HG03432 (cell line): ENCODE results near the gene PKD2.
"Not testable (repeated sequence)": the region's sequence is repeated elsewhere in the genome, so short reads cannot be mapped to it uniquely, and the experiment has no call there.

Experiments
- ATAC-seq: cut with Tn5 transposase; IDR thresholded peaks from one replicate; pipeline ENCODE4 v1.9.1; 2021; ENCODE audit warnings: mild to moderate bottlenecking, moderate library complexity; ENCODE audit not compliant: unreplicated experiment

Gene PKD2

GRCh38 chr4:88108747-88109122 lies 101.3 kb downstream of the PKD2 start:
- no peak for ATAC-seq

- ATAC-seq: no peak
Observed at GRCh38 chr4:88109123-88109881, 101.9 kb downstream of the PKD2 start.

- no peak for ATAC-seq
Observed at GRCh38 chr4:88110826-88111225, 103.4 kb downstream of the PKD2 start.

- no peak for ATAC-seq
Observed at GRCh38 chr4:88112856-88113255, 105.4 kb downstream of the PKD2 start.

GRCh38 chr4:88115587-88115986 lies 108.2 kb downstream of the PKD2 start:
- ATAC-seq: no peak

- ATAC-seq: no peak
Observed at GRCh38 chr4:88119943-88120342, 112.5 kb downstream of the PKD2 start.

GRCh38 chr4:88122260-88122659 lies 114.8 kb downstream of the PKD2 start:
- not testable (repeated sequence) for ATAC-seq
